Body of pancreas (tissue), 4 donors: ENCODE data around the gene RCCD1.

ENCODE experiments used
- CTCF ChIP-seq, 7 experiments: fragments of 450-650 bp in 4 of 7; fragments of 200-600 bp in 3 of 7; sonication (generic) in 3 of 7; IDR thresholded peaks; one replicate each; pipeline ENCODE4 v1.5.1; 2016 to 2019; ENCODE audit warnings: antibody characterized with exemption in 7 of 7
- POLR2A ChIP-seq, 3 donors: fragments of 450-650 bp; IDR thresholded peaks; one replicate each; pipeline ENCODE4 v1.6.1; 2016; ENCODE audit warnings: antibody characterized with exemption in 3 of 3, mild to moderate bottlenecking in 2 of 3

GRCh38 chr15:90946538-90946937 lies 8.1 kb upstream of the RCCD1 start:
- no peak for TF ChIP-seq CTCF (IDR thresholded peaks at IDR 0.05)
- no peak for TF ChIP-seq POLR2A (IDR thresholded peaks at IDR 0.05)
